PC-3 (cell line): ENCODE data around the gene PIK3IP1. TPM values are rescaled to one million over a fixed set of nuclear protein-coding genes. Genes with fewer than 3 reads are reported as not detected.

Experiments used
- ATAC-seq: fragments of 200-7000 bp; cut with Tn5 transposase; 2 replicates; pipeline ENCODE4 v1.9.1; 2020; ENCODE audit warnings: mild to moderate bottlenecking, moderate library complexity
- BruUV-seq: library from RNA; stranded (reverse); fragments of 400-500 nt; replicated peaks from 2 replicates; lab custom pipeline; 2021; lab: Mats Ljungman, UMichigan
- CTCF ChIA-PET: fragments of 300-600 bp; sonication (Branson Sonifier 250); formaldehyde crosslinking; loops from one replicate; lab custom pipeline; 2022; ENCODE audit warnings: antibody characterized with exemption; lab: Charles Lee
- POLR2A ChIA-PET: fragments of 300-600 bp; sonication (Branson Sonifier 250); formaldehyde crosslinking; loops from one replicate; lab custom pipeline; 2022; ENCODE audit warnings: antibody characterized with exemption; ENCODE audit not compliant: unreplicated experiment; lab: Charles Lee
- DNase-seq: peaks from one replicate; pipeline ENCODE4 v3.0.0-alpha.2; 2015
- H2AFZ ChIP-seq: fragments of 300-600 bp; sonication (generic); 2 replicates; pipeline ENCODE4 v1.6.0; 2016; ENCODE audit warnings: antibody characterized with exemption, low read length
- H3F3A ChIP-seq: fragments of 300-600 bp; sonication (generic); one replicate; pipeline ENCODE4 v1.6.0; 2017; ENCODE audit warnings: antibody characterized with exemption, low read length, control low read depth, mild to moderate bottlenecking; ENCODE audit not compliant: unreplicated experiment
- H3K27ac ChIP-seq: fragments of 300-600 bp; sonication (generic); 2 replicates; pipeline ENCODE4 v1.5.1; 2016; ENCODE audit warnings: mild to moderate bottlenecking, low read length
- H3K27me3 ChIP-seq: fragments of 300-600 bp; sonication (generic); 2 replicates; pipeline ENCODE4 v1.6.1; 2016; ENCODE audit warnings: low read length, mixed read lengths
- H3K36me3 ChIP-seq: fragments of 300-600 bp; sonication (generic); 2 replicates; pipeline ENCODE4 v1.6.1; 2016; ENCODE audit warnings: low read depth, mixed run types, low read length, mixed read lengths
- H3K4me1 ChIP-seq: fragments of 300-600 bp; sonication (generic); 2 replicates; pipeline ENCODE4 v1.5.1; 2016; ENCODE audit warnings: low read length; ENCODE audit not compliant: insufficient read depth
- H3K4me2 ChIP-seq: fragments of 300-600 bp; sonication (generic); 2 replicates; pipeline ENCODE4 v1.6.0; 2016; ENCODE audit warnings: low read length
- H3K4me3 ChIP-seq: fragments of 300-600 bp; sonication (generic); 2 replicates; pipeline ENCODE4 v1.5.1; 2016; ENCODE audit warnings: mild to moderate bottlenecking, low read length, mixed read lengths
- H3K79me2 ChIP-seq: fragments of 300-600 bp; sonication (generic); 2 replicates; pipeline ENCODE4 v1.6.1; 2017; ENCODE audit warnings: low read length, mixed read lengths
- H3K9ac ChIP-seq: fragments of 300-600 bp; sonication (generic); 2 replicates; pipeline ENCODE4 v1.6.0; 2016; ENCODE audit warnings: mild to moderate bottlenecking, low read length
- H3K9me2 ChIP-seq: fragments of 300-600 bp; sonication (generic); replicated peaks from 2 replicates; pipeline ENCODE4 v1.6.1; 2016; ENCODE audit warnings: mixed run types, low read length, mixed read lengths
- H3K9me3 ChIP-seq: fragments of 300-600 bp; sonication (generic); 2 replicates; pipeline ENCODE4 v1.6.1; 2016; ENCODE audit warnings: low read length, mixed read lengths
- H4K20me1 ChIP-seq: fragments of 300-600 bp; sonication (generic); 2 replicates; pipeline ENCODE4 v1.6.1; 2016; ENCODE audit warnings: low read length, mixed read lengths
- EZH2 ChIP-seq: fragments of 300-600 bp; sonication (generic); IDR thresholded peaks from one replicate; pipeline ENCODE4 v1.6.1; 2017; ENCODE audit warnings: antibody characterized with exemption, mild to moderate bottlenecking, low read length; ENCODE audit not compliant: unreplicated experiment
- EZH2phosphoT487 ChIP-seq: fragments of 300-600 bp; sonication (generic); IDR thresholded peaks from 2 replicates; pipeline ENCODE4 v1.6.1; 2018; ENCODE audit warnings: mild to moderate bottlenecking, antibody characterized with exemption, low read length, borderline replicate concordance
- intact Hi-C: fragments of 100-400 bp; cut with micrococcal nuclease; formaldehyde crosslinking; loops from 2 replicates; pipeline ENCODE4 v1.9.0; 2023
- total RNA-seq: library from RNA; depleted of rRNA; stranded (reverse); fragments of >200 nt; gene quantifications from 2 replicates; pipeline ENCODE4 v1.2.3, GENCODE V29; 2014
- TF ChIP-seq, protein P1 (sequence below): fragments of 300-600 bp; sonication (generic); conservative IDR thresholded peaks from 2 replicates; pipeline ENCODE4 v1.5.1; 2017; ENCODE audit warnings: antibody characterized with exemption, low read depth, mild to moderate bottlenecking, low read length

Gene PIK3IP1
- total RNA-seq, 1 experiment from 2014 or later, result 1.9 TPM

GRCh38 chr22:31243339-31244045 lies 48.8 kb downstream of the PIK3IP1 start:
- H3K27me3 ChIP-seq, result no peaks in the 10 kb centered on the region
- H3K27ac ChIP-seq, result peak overlapping the region; percentile 45
- DNase-seq (peak; percentile 43), ATAC-seq (peak; percentile 26)
- CTCF ChIA-PET, result interaction anchor here (1.7 kb wide), 1 partner anchor 29 kb away, joined by 6 read pairs; no protein-coding TSS in a partner anchor
- H3K4me3 ChIP-seq, result 0 out of 2 replicates have a peak overlapping the region, but pooled peaks have one; percentile 13
- no TSS peak for BruUV-seq
- intact Hi-C loops, result no loop called here
- no peaks in the 10 kb centered on the region for H4K20me1 ChIP-seq
- H2AFZ ChIP-seq, result no peak overlapping the region
- H3K9me3 ChIP-seq, result no peaks in the 10 kb centered on the region
- peak overlapping the region; percentile 57 for H3K4me2 ChIP-seq
- peaks cover 24% of the 10 kb centered on the region for H3K4me1 ChIP-seq
- H3K79me2 ChIP-seq, result no peaks in the 10 kb centered on the region
- no peak overlapping the region for H3K9ac ChIP-seq
- no peaks in the 10 kb centered on the region for H3K36me3 ChIP-seq
- H3K9me2 ChIP-seq, result no peaks in the 10 kb centered on the region
- POLR2A ChIA-PET, result no interaction called here
- H3F3A ChIP-seq, result no peaks in the 10 kb centered on the region
- TF ChIP-seq, protein P1, sequence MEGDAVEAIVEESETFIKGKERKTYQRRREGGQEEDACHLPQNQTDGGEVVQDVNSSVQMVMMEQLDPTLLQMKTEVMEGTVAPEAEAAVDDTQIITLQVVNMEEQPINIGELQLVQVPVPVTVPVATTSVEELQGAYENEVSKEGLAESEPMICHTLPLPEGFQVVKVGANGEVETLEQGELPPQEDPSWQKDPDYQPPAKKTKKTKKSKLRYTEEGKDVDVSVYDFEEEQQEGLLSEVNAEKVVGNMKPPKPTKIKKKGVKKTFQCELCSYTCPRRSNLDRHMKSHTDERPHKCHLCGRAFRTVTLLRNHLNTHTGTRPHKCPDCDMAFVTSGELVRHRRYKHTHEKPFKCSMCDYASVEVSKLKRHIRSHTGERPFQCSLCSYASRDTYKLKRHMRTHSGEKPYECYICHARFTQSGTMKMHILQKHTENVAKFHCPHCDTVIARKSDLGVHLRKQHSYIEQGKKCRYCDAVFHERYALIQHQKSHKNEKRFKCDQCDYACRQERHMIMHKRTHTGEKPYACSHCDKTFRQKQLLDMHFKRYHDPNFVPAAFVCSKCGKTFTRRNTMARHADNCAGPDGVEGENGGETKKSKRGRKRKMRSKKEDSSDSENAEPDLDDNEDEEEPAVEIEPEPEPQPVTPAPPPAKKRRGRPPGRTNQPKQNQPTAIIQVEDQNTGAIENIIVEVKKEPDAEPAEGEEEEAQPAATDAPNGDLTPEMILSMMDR, result peak; percentile 40; the same call in 1 of the 2 replicates
- TF ChIP-seq EZH2phosphoT487, result no peak

- no peak overlapping the region for H3K4me3 ChIP-seq
- no peak overlapping the region for H3K27ac ChIP-seq
- POLR2A ChIA-PET, result no interaction called here
- no peaks in the 10 kb centered on the region for H3K9me3 ChIP-seq
- H4K20me1 ChIP-seq, result no peaks in the 10 kb centered on the region
- DNase-seq, result no peak
- H3K9ac ChIP-seq, result no peak overlapping the region
- no peak for ATAC-seq
- intact Hi-C loops, result no loop called here
- no peak overlapping the region for H3K4me2 ChIP-seq
- peaks cover 24% of the 10 kb centered on the region for H3K4me1 ChIP-seq
- TF ChIP-seq, protein P1, result no peak
- TF ChIP-seq EZH2phosphoT487, result no peak
- no peak for TF ChIP-seq EZH2
- no peak overlapping the region for H2AFZ ChIP-seq
- no peaks in the 10 kb centered on the region for H3K27me3 ChIP-seq
- H3K9me2 ChIP-seq, result no peaks in the 10 kb centered on the region
- BruUV-seq, result no TSS peak
- H3K36me3 ChIP-seq, result no peaks in the 10 kb centered on the region
- CTCF ChIA-PET, result interaction anchor here (0.6 to 1.7 kb wide), 2 partner anchors 31 kb away, joined by 3 to 6 read pairs; no protein-coding TSS in a partner anchor
- H3K79me2 ChIP-seq, result no peaks in the 10 kb centered on the region
- H3F3A ChIP-seq, result no peaks in the 10 kb centered on the region
These were observed 50.4 kb downstream of the PIK3IP1 start for GRCh38 chr22:31241936-31242335.

DNA sequence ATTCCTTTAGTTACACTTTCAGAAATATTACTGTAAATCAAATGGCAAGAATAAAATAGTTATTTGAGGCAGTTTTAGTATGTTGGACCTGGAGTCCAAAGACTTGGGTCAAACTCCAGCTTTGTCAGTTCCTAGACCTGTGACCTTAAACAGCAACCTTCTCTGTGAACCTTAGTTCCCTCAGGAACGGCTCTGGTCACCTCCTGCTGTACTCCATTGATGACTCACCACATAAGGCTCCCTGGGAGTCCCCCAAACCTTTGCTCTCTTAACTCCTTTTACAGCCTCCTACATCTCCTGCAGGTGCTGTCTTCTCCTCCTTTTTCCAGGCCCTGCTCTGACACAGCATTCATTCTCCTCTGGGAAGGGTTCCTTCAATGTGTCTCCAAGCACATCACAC lies 51.1 kb downstream of the PIK3IP1 start:
- no peak overlapping the region for H3K9ac ChIP-seq
- peaks cover 24% of the 10 kb centered on the region for H3K4me1 ChIP-seq
- BruUV-seq, result no TSS peak
- intact Hi-C loops, result no loop called here
- no peaks in the 10 kb centered on the region for H3K9me2 ChIP-seq
- DNase-seq (no peak), ATAC-seq (no peak)
- H3K27me3 ChIP-seq, result no peaks in the 10 kb centered on the region
- TF ChIP-seq EZH2phosphoT487 (no peak), EZH2 (no peak)
- TF ChIP-seq, protein P1, result no peak
- no peak overlapping the region for H3K4me3 ChIP-seq
- H2AFZ ChIP-seq, result no peak overlapping the region
- no peaks in the 10 kb centered on the region for H3F3A ChIP-seq
- H3K9me3 ChIP-seq, result no peaks in the 10 kb centered on the region
- no peaks in the 10 kb centered on the region for H3K79me2 ChIP-seq
- CTCF ChIA-PET, result interaction anchor here (0.6 kb wide), 1 partner anchor 32 kb away, joined by 3 read pairs; no protein-coding TSS in a partner anchor
- H3K36me3 ChIP-seq, result no peaks in the 10 kb centered on the region
- no peaks in the 10 kb centered on the region for H4K20me1 ChIP-seq
- H3K4me2 ChIP-seq, result no peak overlapping the region
- POLR2A ChIA-PET, result no interaction called here
- H3K27ac ChIP-seq, result no peak overlapping the region
